ENCODE measurements around the gene PTF1A. TPM values are rescaled to one million over a fixed set of nuclear protein-coding genes. Genes with fewer than 3 reads are reported as not detected.

PTF1A gene
- total and polyA plus RNA-seq, 8 donors: 0.35 to 3.4 (median 0.93) TPM; not detected in 4

GRCh38 chr10:23201837-23202236 lies 9.7 kb downstream of the PTF1A start:
- H3K9me3 ChIP-seq: no peaks in the 10 kb centered on the region
- no peak overlapping the region for H3K27ac ChIP-seq
- H3K36me3 ChIP-seq: no peaks in the 10 kb centered on the region
- peaks cover 22 to 88% (median 55%) of the 10 kb centered on the region in 3 donors for H3K27me3 ChIP-seq
- H3K4me1 ChIP-seq: peaks cover 0 to 17% (median 4%) of the 10 kb centered on the region in 4 donors
- intact Hi-C loops (cut with DNase I; ENCODE audit: low total_unique reads): no loop called here
- no peak overlapping the region for H3K4me3 ChIP-seq
- DNase-seq: no peak
- 7 to 16% (median 10%) methylated on average over 4 of the region's 4 CpGs for WGBS, 5 donors
- TF ChIP-seq POLR2AphosphoS5 (IDR thresholded peaks at IDR 0.05) (no peak), POLR2A (IDR thresholded peaks at IDR 0.05) (no peak), EP300 (IDR thresholded peaks at IDR 0.05) (no peak), CTCF (IDR thresholded peaks at IDR 0.05) (no peak)

- Histone ChIP-seq H3K4me3 (no peak overlapping the region), H3K27ac (no peak overlapping the region), H3K9me3 (no peaks in the 10 kb centered on the region), H3K36me3 (no peaks in the 10 kb centered on the region), H3K27me3 (peaks cover 18 to 79% (median 47%) of the 10 kb centered on the region in 3 donors), H3K4me1 (peaks cover 0 to 17% (median 4%) of the 10 kb centered on the region in 4 donors)
- no peak for DNase-seq
- no peak for TF ChIP-seq POLR2A (IDR thresholded peaks at IDR 0.05)
- TF ChIP-seq EP300 (IDR thresholded peaks at IDR 0.05): no peak
- no peak for TF ChIP-seq CTCF (IDR thresholded peaks at IDR 0.05)
- TF ChIP-seq POLR2AphosphoS5 (IDR thresholded peaks at IDR 0.05): no peak
- 6 to 12% (median 8%) methylated on average over 3 of the region's 3 CpGs for WGBS, 5 donors
- intact Hi-C loops (cut with DNase I; ENCODE audit: low total_unique reads): no loop called here
Observed at GRCh38 chr10:23202779-23203178, 10.7 kb downstream of the PTF1A start.

GRCh38 chr10:23203369-23204325 lies 11.5 kb downstream of the PTF1A start:
- Histone ChIP-seq H3K27ac (no peak overlapping the region), H3K9me3 (no peaks in the 10 kb centered on the region), H3K36me3 (no peaks in the 10 kb centered on the region), H3K4me1 (peaks cover 0 to 14% (median 4%) of the 10 kb centered on the region in 4 donors), H3K27me3 (peaks cover 14 to 70% (median 46%) of the 10 kb centered on the region in 3 donors), H3K4me3 (no peak overlapping the region)
- intact Hi-C loops (cut with DNase I; ENCODE audit: low total_unique reads): no loop called here
- DNase-seq: no peak
- TF ChIP-seq POLR2A (IDR thresholded peaks at IDR 0.05) (no peak), EP300 (IDR thresholded peaks at IDR 0.05) (no peak), CTCF (IDR thresholded peaks at IDR 0.05) (no peak), POLR2AphosphoS5 (IDR thresholded peaks at IDR 0.05) (no peak)
- WGBS, 5 donors: 11 to 38% (median 17%) methylated on average over 29 of the region's 29 CpGs

GRCh38 chr10:23204773-23205172 lies 12.7 kb downstream of the PTF1A start:
- H3K27me3 ChIP-seq: peaks cover 6 to 59% (median 34%) of the 10 kb centered on the region in 3 donors
- peaks cover 0 to 3% (median 0%) of the 10 kb centered on the region in 4 donors for H3K4me1 ChIP-seq
- H3K9me3 ChIP-seq: no peaks in the 10 kb centered on the region
- intact Hi-C loops (cut with DNase I; ENCODE audit: low total_unique reads): no loop called here
- TF ChIP-seq POLR2A (IDR thresholded peaks at IDR 0.05) (no peak), EP300 (IDR thresholded peaks at IDR 0.05) (no peak), POLR2AphosphoS5 (IDR thresholded peaks at IDR 0.05) (no peak), CTCF (IDR thresholded peaks at IDR 0.05) (no peak)
- no peak overlapping the region for H3K4me3 ChIP-seq
- H3K27ac ChIP-seq: no peak overlapping the region
- no peak for DNase-seq
- no peaks in the 10 kb centered on the region for H3K36me3 ChIP-seq
- 4 to 10% (median 8%) methylated on average over 10 of the region's 10 CpGs for WGBS, 5 donors
